ENCODE results near the gene NR5A2.

Gene NR5A2

DNA sequence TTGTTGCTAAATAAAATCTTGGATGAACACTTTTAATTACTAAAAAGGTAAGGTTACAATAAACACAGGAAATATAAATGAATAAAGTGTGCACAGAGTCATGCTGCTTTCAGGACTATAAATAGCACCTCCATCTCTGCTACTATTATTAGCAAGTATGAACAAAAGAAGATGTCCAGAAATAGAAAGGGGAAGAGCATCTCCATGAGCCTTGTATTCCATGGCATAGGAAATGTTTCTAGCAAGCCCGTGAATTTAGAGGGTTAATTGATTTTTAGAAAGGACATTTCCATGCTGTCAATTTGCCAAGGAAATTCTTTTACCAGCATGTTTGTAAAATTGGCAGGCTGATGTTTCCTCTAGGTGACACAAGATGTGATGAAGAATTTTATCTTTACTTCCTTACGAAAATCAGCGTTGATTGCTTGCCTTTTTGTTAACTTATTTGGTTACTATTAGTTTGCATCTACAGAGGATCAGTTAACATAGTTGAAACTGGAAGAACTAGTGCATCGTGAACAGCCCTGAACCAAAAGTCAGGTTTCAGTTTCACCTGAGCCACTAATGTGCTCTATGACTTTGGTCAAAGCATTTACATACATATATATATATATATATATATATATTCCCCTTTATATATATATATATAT, 45.3 kb downstream of the NR5A2 start:
- no peak for DNase-seq (ENCODE audit: low read depth in 3 of 3)

DNA sequence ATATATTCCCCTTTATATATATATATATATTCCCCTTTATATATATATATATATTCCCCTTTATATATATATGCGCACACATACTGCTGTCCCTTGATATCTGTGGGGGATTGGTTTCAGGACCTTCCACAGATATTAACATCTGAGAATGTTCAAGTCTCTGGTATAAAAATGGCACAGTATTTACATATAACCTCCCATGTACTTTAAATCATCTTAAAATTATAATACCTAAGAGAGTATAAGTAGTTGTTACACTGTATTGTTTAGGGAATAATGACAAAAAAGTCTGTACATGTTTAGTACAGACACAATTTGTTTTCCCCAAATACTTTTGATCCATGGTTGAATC, 45.8 kb downstream of the NR5A2 start:
- DNase-seq (ENCODE audit: low read depth in 3 of 3) = no peak

DNA sequence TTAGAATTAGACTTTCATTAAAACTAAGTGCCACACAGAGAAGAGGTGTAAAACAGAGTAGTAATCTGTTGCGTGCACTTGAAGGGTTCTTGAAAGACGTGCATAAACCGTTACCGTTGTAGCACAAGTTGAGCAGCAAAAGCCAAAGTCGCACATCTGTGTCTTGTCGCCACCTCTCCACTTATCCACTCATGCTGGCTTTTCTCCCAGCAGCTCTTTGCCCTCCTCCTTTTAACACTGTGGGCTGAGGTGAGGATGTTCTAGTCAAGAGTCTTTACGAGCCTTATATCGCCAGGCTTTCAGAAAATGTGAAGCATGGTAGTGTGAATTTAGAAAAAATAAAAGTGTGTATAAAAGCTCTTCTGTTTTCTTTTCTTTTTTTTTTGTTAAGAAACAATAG, 48.0 kb downstream of the NR5A2 start:
- DNase-seq (ENCODE audit: low read depth in 3 of 3) = no peak

DNA sequence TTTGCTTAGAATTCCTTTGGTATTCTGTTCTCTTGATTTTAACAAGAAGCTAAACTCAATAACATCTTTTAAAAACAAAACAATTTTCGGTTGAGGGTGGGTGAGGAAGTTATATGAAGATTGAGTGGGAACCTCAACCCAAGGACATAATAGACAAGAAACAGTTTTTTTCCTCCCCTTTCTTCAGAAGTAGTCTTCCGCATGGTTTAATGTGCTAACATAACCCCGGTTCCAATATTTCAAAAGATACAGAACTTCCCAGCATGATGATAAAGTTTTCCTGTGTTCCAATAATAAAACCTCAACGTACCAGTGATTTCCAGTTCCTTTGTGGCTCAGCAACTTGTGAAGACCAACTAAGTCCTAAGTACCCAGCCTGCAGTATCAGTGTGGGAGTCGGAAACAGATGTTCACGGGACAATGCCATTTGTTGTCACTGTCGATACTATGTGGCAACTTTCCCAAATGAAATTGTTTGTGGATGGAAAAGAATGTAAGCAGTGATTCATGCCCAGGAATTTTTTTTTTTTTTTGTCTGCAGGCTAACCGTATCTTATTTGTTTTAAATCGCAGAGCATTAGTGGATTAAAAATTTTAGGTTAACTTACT, 48.5 kb downstream of the NR5A2 start:
- no peak for DNase-seq (ENCODE audit: low read depth in 3 of 3)

DNA sequence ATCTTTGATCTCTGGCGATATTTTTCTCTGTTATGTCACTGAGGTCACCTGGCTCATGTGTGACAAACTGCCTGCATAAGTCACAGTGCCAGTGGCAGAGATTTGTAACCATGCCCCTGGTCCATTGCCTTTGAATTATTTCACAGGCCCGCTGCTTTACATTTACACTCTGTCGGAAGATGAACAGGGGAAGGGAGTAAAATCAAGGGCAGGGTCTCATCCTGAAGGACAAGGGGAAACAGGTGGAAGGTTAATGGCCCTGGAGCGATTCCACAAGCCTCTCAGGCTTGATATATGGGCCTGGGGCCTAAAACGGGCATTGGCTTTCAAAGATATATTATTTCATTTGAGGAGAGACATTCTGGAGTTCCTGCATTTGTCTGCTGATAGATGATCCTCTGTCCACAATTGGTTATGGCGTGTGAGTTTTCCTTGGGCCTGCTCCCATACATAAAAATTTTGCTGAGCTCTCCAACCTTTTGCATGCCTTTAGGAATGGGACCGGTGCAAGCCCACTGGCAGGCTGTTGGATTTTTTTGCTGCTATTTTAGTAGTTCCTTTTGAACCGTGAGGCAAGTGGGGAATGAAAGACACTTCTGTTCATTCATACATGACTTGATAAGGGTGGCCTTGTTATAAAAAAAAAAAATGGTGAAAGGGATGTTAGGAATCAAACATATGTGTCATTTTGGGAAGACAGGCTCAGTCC, 51.9 kb downstream of the NR5A2 start:
- DNase-seq (ENCODE audit: low read depth in 3 of 3) = no peak

DNA sequence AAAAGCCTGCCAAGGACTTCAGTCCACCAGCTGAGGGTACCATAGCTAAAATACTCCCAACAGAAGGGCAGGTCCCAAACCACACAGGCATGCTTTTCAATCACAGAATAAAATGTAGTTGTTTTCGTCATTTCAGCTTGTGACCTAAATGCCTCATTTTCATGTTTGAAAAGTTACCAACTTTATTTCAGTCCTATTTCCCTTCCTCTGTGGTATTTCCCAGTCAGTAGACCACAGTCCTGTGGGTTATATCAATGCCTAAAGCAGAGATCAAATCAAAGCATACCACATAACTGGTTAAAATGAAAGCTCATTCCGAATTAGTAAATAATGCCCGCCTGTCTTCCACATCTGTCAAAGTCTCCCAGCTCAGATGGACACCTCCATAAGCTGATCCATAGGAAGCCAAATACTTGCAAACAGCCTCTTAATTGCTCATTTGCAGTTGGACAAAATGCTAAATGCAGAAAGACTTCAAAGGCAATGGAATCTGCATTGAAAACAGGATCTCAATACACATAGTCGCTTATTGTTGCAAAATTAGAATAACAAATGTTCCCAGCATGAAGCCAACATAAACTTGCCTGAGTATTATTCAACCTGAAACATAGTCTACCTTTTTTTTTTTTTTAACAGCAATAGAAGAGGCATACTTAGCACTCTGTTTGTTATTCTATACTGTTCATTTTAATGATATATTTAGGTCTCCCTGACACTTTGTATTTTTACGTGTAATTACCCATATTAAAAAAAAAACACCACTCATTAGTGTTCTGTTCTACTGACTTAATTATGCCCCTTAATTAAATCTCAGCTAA, 53.9 kb downstream of the NR5A2 start:
- no peak for DNase-seq (ENCODE audit: low read depth in 3 of 3)

DNA sequence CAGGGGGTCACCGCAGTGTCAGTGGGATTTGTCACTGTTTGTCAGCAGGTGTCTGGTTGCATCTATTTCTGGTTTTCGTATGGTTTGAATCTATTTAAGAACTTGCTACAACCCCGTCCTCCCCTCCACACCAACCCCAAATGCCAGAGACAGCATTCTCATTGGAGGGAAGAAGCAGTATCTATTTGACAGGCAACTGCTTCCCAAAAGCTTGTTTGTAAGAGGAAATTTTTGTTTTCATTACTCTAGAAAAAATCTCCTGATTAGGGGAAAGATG, 54.4 kb downstream of the NR5A2 start:
- no peak for DNase-seq (ENCODE audit: low read depth in 3 of 3)

GRCh38 chr1:200082329-200082728, 54.8 kb downstream of the NR5A2 start:
- DNase-seq (ENCODE audit: low read depth in 3 of 3) = no peak

GRCh38 chr1:200090252-200091159, 63.0 kb downstream of the NR5A2 start:
- DNase-seq (ENCODE audit: low read depth in 3 of 3) = no peak

GRCh38 chr1:200095057-200095577, 67.6 kb downstream of the NR5A2 start:
- no peak for DNase-seq (ENCODE audit: low read depth in 3 of 3)

DNA sequence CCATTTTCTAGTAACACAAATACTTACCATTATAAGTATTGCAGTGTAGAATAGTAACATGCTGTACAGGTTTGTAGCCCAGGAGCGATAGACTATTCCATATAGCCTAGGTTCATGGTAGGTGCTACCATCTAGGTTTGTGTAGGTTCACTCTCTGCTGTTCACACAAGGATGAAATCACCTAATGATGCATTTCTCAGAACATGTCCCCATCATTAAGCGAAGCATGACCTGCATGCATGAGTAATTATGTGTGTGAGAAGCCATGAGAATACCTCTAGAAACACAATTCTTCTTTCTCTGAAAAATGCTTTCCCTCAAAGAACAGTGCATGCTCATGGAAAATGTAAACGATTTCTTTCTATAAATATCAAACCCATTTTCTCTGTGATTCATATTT, 69.3 kb downstream of the NR5A2 start:
- DNase-seq (ENCODE audit: low read depth in 3 of 3) = no peak

DNA sequence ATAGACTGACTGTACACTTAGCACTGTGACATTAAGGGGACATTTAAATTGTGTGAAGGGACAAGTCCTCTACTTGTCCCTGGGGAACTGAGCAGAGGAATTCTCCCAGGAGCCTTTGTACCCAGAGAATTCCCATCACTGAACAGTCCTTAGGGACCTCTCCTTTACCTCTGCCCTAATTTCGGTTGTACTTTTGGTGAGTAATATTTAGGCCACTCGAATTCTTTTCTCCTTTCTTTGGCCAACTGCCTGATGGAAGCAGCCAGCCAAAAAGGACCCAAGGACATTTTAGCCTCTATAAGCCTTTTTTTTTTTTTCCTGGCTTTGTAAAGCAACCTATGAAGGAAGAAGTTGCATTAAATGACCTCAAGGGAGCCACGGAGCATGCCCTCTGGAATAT, 71.5 kb downstream of the NR5A2 start:
- DNase-seq (ENCODE audit: low read depth in 3 of 3) = no peak

- no peak for DNase-seq (ENCODE audit: low read depth in 3 of 3)
Measured at GRCh38 chr1:200103966-200104583, 76.6 kb downstream of the NR5A2 start.

DNA sequence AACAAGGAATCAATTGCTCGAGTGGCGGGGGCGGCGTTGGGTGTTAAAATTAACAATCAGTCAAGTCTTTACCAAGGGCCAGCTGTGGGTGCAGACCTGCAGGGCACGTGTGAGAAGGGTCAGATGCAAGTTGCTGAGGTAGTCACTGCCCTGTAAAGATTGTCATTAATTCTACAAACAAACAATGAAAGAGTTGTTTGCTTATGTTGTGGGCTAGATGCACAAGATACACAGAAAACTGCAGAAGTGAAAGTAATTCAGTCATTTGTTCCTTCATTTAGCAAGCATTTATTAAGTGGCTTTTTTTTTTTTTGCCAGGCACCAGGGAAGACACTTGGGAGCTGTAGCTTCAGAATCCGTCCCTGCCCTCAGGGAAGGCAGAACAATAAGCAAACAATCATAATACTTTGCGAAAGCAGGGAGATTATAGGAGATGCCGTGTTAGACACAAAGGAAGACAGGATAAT, 79.5 kb downstream of the NR5A2 start:
- no peak for DNase-seq (ENCODE audit: low read depth in 3 of 3)

- no peak for DNase-seq (ENCODE audit: low read depth in 3 of 3)
Measured at GRCh38 chr1:200108659-200109058, 81.1 kb downstream of the NR5A2 start.

GRCh38 chr1:200112290-200112689, 84.8 kb downstream of the NR5A2 start:
- no peak for DNase-seq (ENCODE audit: low read depth in 3 of 3)

DNA sequence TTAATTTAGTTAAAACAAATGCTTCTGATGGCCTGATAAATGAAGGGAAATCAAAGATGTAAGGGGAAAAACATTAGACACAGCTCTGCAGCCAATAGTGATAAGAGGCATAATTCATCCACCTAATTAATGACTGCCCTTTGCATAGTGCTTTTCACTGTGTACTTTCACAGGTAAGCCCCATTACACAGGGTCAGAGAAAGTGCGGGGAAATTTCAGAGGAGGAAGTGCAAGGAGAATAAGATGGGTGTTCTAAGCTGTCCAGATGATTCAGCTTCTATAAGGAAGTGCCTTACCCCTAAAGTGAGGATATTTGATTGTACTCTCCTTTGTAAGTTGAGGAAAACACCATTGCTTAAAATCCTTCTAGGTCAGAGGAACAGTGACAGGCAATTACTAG, 88.0 kb downstream of the NR5A2 start:
- no peak for DNase-seq (ENCODE audit: low read depth in 3 of 3)

GRCh38 chr1:200116324-200116723, 88.8 kb downstream of the NR5A2 start:
- no peak for DNase-seq (ENCODE audit: low read depth in 3 of 3)

- DNase-seq (ENCODE audit: low read depth in 3 of 3) = no peak
Measured at GRCh38 chr1:200118779-200119505, 91.4 kb downstream of the NR5A2 start.

- no peak for DNase-seq (ENCODE audit: low read depth in 3 of 3)
Measured at GRCh38 chr1:200121421-200121820, 93.9 kb downstream of the NR5A2 start.

All from stimulated activated CD4-positive, alpha-beta T cell treated with anti-CD3 and anti-CD28 coated beads, TNF-alpha, amount 100 ng/mL, for 24 hours (primary cell).